HepG2 (cell line): ENCODE measurements around the gene CTDSP2. TPM values are rescaled to one million over a fixed set of nuclear protein-coding genes. Genes with fewer than 3 reads are reported as not detected.

ENCODE experiments used
- ARID2 ChIP-seq: sonication (generic); formaldehyde crosslinking; IDR thresholded peaks from 2 replicates; pipeline ENCODE4 v1.8.1; 2022; ENCODE audit warnings: mild to moderate bottlenecking, missing genetic modification reagents, borderline replicate concordance
- ARID4A ChIP-seq: sonication (generic); formaldehyde crosslinking; IDR thresholded peaks from 2 replicates; pipeline ENCODE4 v1.5.0; 2020; ENCODE audit warnings: mild to moderate bottlenecking, missing genetic modification reagents, borderline replicate concordance
- BCL6 ChIP-seq: IDR thresholded peaks from 2 replicates; pipeline ENCODE4 v1.6.1; 2016; ENCODE audit warnings: missing genetic modification reagents, missing compliant biosample characterization
- CEBPG ChIP-seq: IDR thresholded peaks from 2 replicates; pipeline ENCODE4 v1.6.1; 2016
- CHD2 ChIP-seq: IDR thresholded peaks from 2 replicates; pipeline ENCODE4 v1.6.1; 2011; ENCODE audit warnings: low read depth, low read length, improper control_type of control experiment
- ERF ChIP-seq: IDR thresholded peaks from 2 replicates; pipeline ENCODE4 v1.6.1; 2018; ENCODE audit warnings: missing biosample characterization, missing genetic modification reagents
- ETV6 ChIP-seq: sonication (generic); formaldehyde crosslinking; conservative IDR thresholded peaks from 2 replicates; pipeline ENCODE4 v1.4.0; 2020; ENCODE audit warnings: missing genetic modification reagents
- HNF4G ChIP-seq, 2 experiments: sonication (generic) in 1 of 2; formaldehyde crosslinking in 1 of 2; IDR thresholded peaks; 2 replicates each; pipeline versions ENCODE4 v1.4.0 to v1.6.1; 2011 to 2020; ENCODE audit warnings: borderline replicate concordance in 2 of 2, low read depth in 2 of 2, mild to moderate bottlenecking in 2 of 2, low read length in 1 of 2, missing genetic modification reagents in 1 of 2, moderate library complexity in 1 of 2
- HOXD1 ChIP-seq: sonication (generic); formaldehyde crosslinking; IDR thresholded peaks from 2 replicates; pipeline ENCODE4 v1.5.0; 2020; ENCODE audit warnings: missing genetic modification reagents
- KAT2B ChIP-seq: fragments of 150-350 bp; IDR thresholded peaks from 2 replicates; pipeline ENCODE4 v1.6.1; 2014; ENCODE audit warnings: low read depth, low read length, borderline replicate concordance
- KDM4B ChIP-seq: sonication (generic); formaldehyde crosslinking; IDR thresholded peaks from 2 replicates; pipeline ENCODE4 v1.4.0; 2020; ENCODE audit warnings: missing genetic modification reagents
- MXI1 ChIP-seq: IDR thresholded peaks from 3 replicates; pipeline ENCODE4 v1.6.1; 2012; ENCODE audit warnings: low read depth, low read length, inconsistent platforms, borderline replicate concordance
- NFE2L1 ChIP-seq: sonication (generic); formaldehyde crosslinking; IDR thresholded peaks from 2 replicates; pipeline ENCODE4 v1.4.0; 2020; ENCODE audit warnings: missing genetic modification reagents, mild to moderate bottlenecking, borderline replicate concordance
- NFIB ChIP-seq: sonication (generic); formaldehyde crosslinking; IDR thresholded peaks from 2 replicates; pipeline ENCODE4 v1.9.0; 2021; ENCODE audit warnings: missing genetic modification reagents, mild to moderate bottlenecking, borderline replicate concordance
- NR1H2 ChIP-seq: sonication (generic); formaldehyde crosslinking; IDR thresholded peaks from 2 replicates; pipeline ENCODE4 v1.8.1; 2022; ENCODE audit warnings: low read depth, missing genetic modification reagents, borderline replicate concordance
- PPARG ChIP-seq: conservative IDR thresholded peaks from 2 replicates; pipeline ENCODE4 v1.6.1; 2016; ENCODE audit warnings: missing biosample characterization, missing genetic modification reagents
- REL ChIP-seq: sonication (generic); formaldehyde crosslinking; conservative IDR thresholded peaks from 2 replicates; pipeline ENCODE4 v1.8.0; 2022; ENCODE audit warnings: mild to moderate bottlenecking, missing genetic modification reagents, moderate library complexity
- RFX5 ChIP-seq: IDR thresholded peaks from 2 replicates; pipeline ENCODE4 v1.6.1; 2011; ENCODE audit warnings: low read depth, low read length, improper control_type of control experiment
- SMARCC2 ChIP-seq: fragments of 450-650 bp; IDR thresholded peaks from 2 replicates; pipeline ENCODE4 v1.6.1; 2017; ENCODE audit warnings: antibody characterized with exemption, mild to moderate bottlenecking
- SSRP1 ChIP-seq: IDR thresholded peaks from 2 replicates; pipeline ENCODE4 v1.6.1; 2016; ENCODE audit warnings: control low read depth
- TBX3 ChIP-seq: fragments of 450-650 bp; IDR thresholded peaks from 2 replicates; pipeline ENCODE4 v1.6.1; 2017; ENCODE audit warnings: antibody characterized with exemption, mild to moderate bottlenecking, inconsistent platforms, borderline replicate concordance
- TOPORS ChIP-seq: sonication (generic); formaldehyde crosslinking; IDR thresholded peaks from 2 replicates; pipeline ENCODE4 v1.8.0; 2023; ENCODE audit warnings: mild to moderate bottlenecking, missing genetic modification reagents
- U2AF1 ChIP-seq: fragments of 200-400 bp; formaldehyde crosslinking; optimal IDR thresholded peaks from 2 replicates; pipeline ENCODE3; 2017; ENCODE audit warnings: mild to moderate bottlenecking, low read depth, low read length
- ZMYM3 ChIP-seq: sonication (generic); formaldehyde crosslinking; IDR thresholded peaks from 2 replicates; pipeline ENCODE4 v1.5.1; 2020; ENCODE audit warnings: mild to moderate bottlenecking, missing genetic modification reagents
- ZNF234 ChIP-seq: sonication (generic); formaldehyde crosslinking; conservative IDR thresholded peaks from 2 replicates; pipeline ENCODE4 v1.5.1; 2020; ENCODE audit warnings: mild to moderate bottlenecking, missing genetic modification reagents
- ZNF264 ChIP-seq: sonication (generic); formaldehyde crosslinking; IDR thresholded peaks from 2 replicates; pipeline ENCODE4 v1.4.0; 2020; ENCODE audit warnings: missing genetic modification reagents
- ZNF3 ChIP-seq: IDR thresholded peaks from 2 replicates; pipeline ENCODE4 v1.7.0; 2017; ENCODE audit warnings: inconsistent platforms
- ZNF484 ChIP-seq: sonication (generic); formaldehyde crosslinking; IDR thresholded peaks from 2 replicates; pipeline ENCODE4 v1.5.1; 2020; ENCODE audit warnings: mild to moderate bottlenecking, low read depth, missing genetic modification reagents, borderline replicate concordance
- ZNF570 ChIP-seq: sonication (generic); formaldehyde crosslinking; IDR thresholded peaks from 2 replicates; pipeline ENCODE4 v1.4.0; 2020; ENCODE audit warnings: mild to moderate bottlenecking, missing genetic modification reagents, borderline replicate concordance
- polyA plus RNA-seq, 8 experiments: library from polyadenylated mRNA; depleted of rRNA in 3 of 8; stranded (reverse) in 7 of 8; unstranded in 1 of 8; fragments of >200 nt; fragmentation: Illumina TruSeq in 4 of 8; extraction: Trizol in 4 of 8; gene quantifications; 2 replicates each; pipeline versions ENCODE4 v1.2.1 to v1.2.3, GENCODE V29; 2011 to 2016; ENCODE audit warnings: low read depth in 4 of 8, missing spikeins in 1 of 8, mixed read lengths in 1 of 8; ENCODE audit not compliant: insufficient read depth in 1 of 8
- total RNA-seq, 5 experiments: library from RNA; depleted of rRNA; stranded (reverse); fragments of >200 nt; fragmentation: Illumina TruSeq; extraction: Trizol; gene quantifications; 2 replicates each; pipeline ENCODE4 v1.2.3, GENCODE V29; 2016; ENCODE audit warnings: low read depth in 1 of 5

Gene CTDSP2
- total and polyA plus RNA-seq, 2 of the 13 experiments (the other 11 are each of a cell fraction or from before 2014, with no cell fraction given): 38.1 to 82.5 TPM

DNA sequence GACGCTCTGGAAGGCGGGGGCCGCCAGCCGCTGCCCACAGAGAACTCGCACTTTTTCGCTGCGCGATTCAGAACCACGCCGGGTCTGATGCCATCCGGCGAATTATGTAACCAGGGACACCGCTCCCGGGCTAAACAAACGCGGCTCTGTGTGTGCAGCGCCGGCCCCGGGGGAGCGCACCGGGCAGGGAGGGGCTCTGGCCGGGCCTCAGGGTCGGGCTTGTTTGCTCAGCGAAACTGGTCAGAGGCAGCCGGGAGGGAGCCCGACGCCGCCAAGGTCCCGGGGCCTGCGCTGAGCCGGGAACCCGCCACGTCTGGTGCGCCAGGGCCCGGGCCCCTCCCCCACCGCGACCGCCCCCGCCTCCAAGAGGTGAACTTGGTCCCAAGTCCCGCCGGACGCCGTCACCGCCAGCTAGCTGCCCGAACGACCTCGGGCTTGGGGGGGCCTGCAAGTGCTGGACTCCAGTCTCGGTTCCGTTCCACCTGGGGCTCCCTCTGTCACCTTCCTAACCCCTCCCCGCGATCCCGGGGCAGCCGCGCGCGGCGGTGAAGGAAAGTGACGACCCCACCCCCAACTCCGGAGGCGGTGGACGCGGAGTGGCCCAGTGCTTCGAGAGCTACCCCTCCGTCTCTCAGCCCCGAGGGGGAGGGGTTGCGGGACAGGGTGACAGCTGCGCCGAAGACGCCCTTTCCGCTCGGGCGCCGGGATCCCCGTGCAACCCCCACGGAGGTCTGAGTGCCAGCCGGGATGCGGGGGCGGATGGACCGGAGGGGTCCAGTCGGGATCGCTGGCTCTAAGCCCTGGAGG is 848 bp downstream of the CTDSP2 start (continued):
- no peak for TF ChIP-seq TOPORS
- no peak for TF ChIP-seq KAT2B
- peak; percentile 50; the same call in 1 of the 2 replicates for TF ChIP-seq HOXD1 (CRISPR knock-in tag)
- no peak for TF ChIP-seq SMARCC2
- peak; percentile 86 for TF ChIP-seq ARID4A
- TF ChIP-seq ZNF234 (CRISPR knock-in tag): 0 out of 2 replicates have a peak, but pooled peaks have one; percentile 46
- peak; percentile 80 for TF ChIP-seq CEBPG (CRISPR knock-in tag)
- TF ChIP-seq HNF4G (IDR thresholded peaks at IDR 0.05; ENCODE audit: borderline replicate concordance, low read depth, low read length): peak; percentile 54; the same call in 1 of the 2 replicates
- no peak; the same call in 1 of the 2 replicates for TF ChIP-seq HNF4G (CRISPR knock-in tag; IDR thresholded peaks at IDR 0.05; ENCODE audit: borderline replicate concordance, low read depth)
- TF ChIP-seq ZMYM3 (CRISPR knock-in tag): peak; percentile 40; the same call in 1 of the 2 replicates
- no peak; the same call in 1 of the 2 replicates for TF ChIP-seq ZNF264 (CRISPR knock-in tag)
- TF ChIP-seq ERF (CRISPR knock-in tag): peak; percentile 85
- no peak for TF ChIP-seq NFE2L1 (CRISPR knock-in tag)
- TF ChIP-seq U2AF1: no peak
- no peak for TF ChIP-seq SSRP1 (CRISPR knock-in tag)
- no peak for TF ChIP-seq ARID2 (CRISPR knock-in tag)
- no peak for TF ChIP-seq ZNF484
- no peak for TF ChIP-seq ZNF570 (CRISPR knock-in tag)
- TF ChIP-seq MXI1: peak; percentile 68; the same call in 2 of the 3 replicates
- TF ChIP-seq NFIB: no peak
- peak; percentile 83 for TF ChIP-seq ETV6
- peak; percentile 88 for TF ChIP-seq BCL6
- no peak for TF ChIP-seq ZNF3 (CRISPR knock-in tag)
- no peak for TF ChIP-seq RFX5
- TF ChIP-seq PPARG: peak; percentile 69
- TF ChIP-seq CHD2: 0 out of 2 replicates have a peak, but pooled peaks have one; percentile 20
- TF ChIP-seq KDM4B (CRISPR knock-in tag): no peak; the same call in 1 of the 2 replicates
- 0 out of 2 replicates have a peak, but pooled peaks have one; percentile 77 for TF ChIP-seq REL (CRISPR knock-in tag)
- TF ChIP-seq NR1H2: no peak
- peak; percentile 28; the same call in 1 of the 2 replicates for TF ChIP-seq TBX3
